Esophagus muscularis mucosa (tissue), 4 donors: ENCODE results near the gene GPI. TPM values are rescaled to one million over a fixed set of nuclear protein-coding genes. Genes with fewer than 3 reads are reported as not detected.
A peak's percentile ranks its signal among the peaks of the same experiment; 100 is the strongest.

Experiments
- DNase-seq: peaks from one replicate; pipeline ENCODE4 v3.0.0-alpha.2; 2017; ENCODE audit errors: extremely low spot score
- H3K27ac ChIP-seq, 4 donors: fragments of 200-600 bp; sonication (generic); replicated peaks in 1 of 4; 1 replicate in 3 of 4; 2 replicates in 1 of 4; pipeline ENCODE4 v1.5.1; 2016 to 2019; ENCODE audit warnings: mild to moderate bottlenecking in 1 of 4
- H3K27me3 ChIP-seq, 4 donors: fragments of 200-600 bp; sonication (generic); one replicate each; pipeline versions ENCODE4 v1.5.1 to v1.6.0; 2016 to 2019
- H3K36me3 ChIP-seq, 4 donors: fragments of 200-600 bp; sonication (generic); one replicate each; pipeline ENCODE4 v1.5.1; 2016 to 2019
- H3K4me1 ChIP-seq, 4 donors: fragments of 200-600 bp; sonication (generic); one replicate each; pipeline ENCODE4 v1.5.1; 2016 to 2019
- H3K4me3 ChIP-seq, 4 donors: fragments of 200-600 bp; sonication (generic); 1 replicate in 2 of 4; 2 replicates in 2 of 4; pipeline ENCODE4 v1.5.1; 2016 to 2019; ENCODE audit warnings: mild to moderate bottlenecking in 4 of 4, moderate library complexity in 1 of 4
- H3K9me3 ChIP-seq, 4 donors: fragments of 200-600 bp; sonication (generic); 1 replicate in 3 of 4; 2 replicates in 1 of 4; pipeline ENCODE4 v1.5.1; 2016 to 2019
- EP300 ChIP-seq: sonication (generic); formaldehyde crosslinking; IDR thresholded peaks from one replicate; pipeline ENCODE4 v1.6.1; 2017; ENCODE audit warnings: antibody characterized with exemption
- POLR2A ChIP-seq: fragments of 450-650 bp; IDR thresholded peaks from one replicate; pipeline ENCODE4 v1.6.1; 2017; ENCODE audit warnings: antibody characterized with exemption, moderate library complexity, mild to moderate bottlenecking, low read depth
- POLR2AphosphoS5 ChIP-seq, 2 donors: sonication (generic); formaldehyde crosslinking; IDR thresholded peaks; one replicate each; pipeline ENCODE4 v1.6.1; 2017; ENCODE audit warnings: antibody characterized with exemption in 2 of 2
- WGBS: methylation state at CpG from one replicate; pipeline ENCODE4 v1.1.5; 2018; 5-methylcytosine and 5-hydroxymethylcytosine counted together
- intact Hi-C: fragments of 100-400 bp; cut with DNase I; formaldehyde crosslinking; loops from one replicate; pipeline ENCODE4 v1.15.1; 2023
- total RNA-seq, 4 donors: library from RNA; depleted of rRNA; stranded (reverse); fragments of >200 nt; gene quantifications; one replicate each; pipeline versions ENCODE4 v1.1.0 to v1.2.1, GENCODE V29; 2016
- TF ChIP-seq, protein P1 (sequence below), 3 experiments: fragments of 200-600 bp in 2 of 3; fragments of 450-650 bp in 1 of 3; sonication (generic) in 2 of 3; IDR thresholded peaks; one replicate each; pipeline ENCODE4 v1.5.1; 2017 to 2019; ENCODE audit warnings: antibody characterized with exemption in 3 of 3, mild to moderate bottlenecking in 2 of 3, moderate library complexity in 1 of 3

The GPI gene
- total RNA-seq, 4 donors from 2014 or later: 121 to 313 (median 212) TPM

DNA sequence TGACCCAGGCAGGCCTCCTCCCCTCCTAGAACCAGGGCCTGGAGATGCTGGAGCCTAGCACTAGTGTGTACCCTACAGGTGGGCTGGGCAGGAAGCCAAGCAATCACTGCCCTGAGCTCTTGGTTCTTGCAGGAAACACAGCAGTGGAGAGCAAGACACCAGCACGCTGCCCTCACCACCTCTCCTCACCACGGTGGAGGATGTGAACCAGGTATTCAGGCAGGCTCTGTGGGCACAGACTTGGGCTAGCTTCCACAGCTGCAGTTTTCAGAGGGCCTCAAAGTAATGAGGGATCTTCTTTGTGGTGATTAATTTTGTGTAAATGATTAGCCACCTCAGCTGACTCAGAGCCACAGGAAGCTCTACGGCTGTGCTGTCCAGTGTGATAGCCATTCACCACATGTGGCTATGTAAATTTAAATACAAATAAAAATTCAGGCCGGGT, 13.6 kb upstream of the GPI start:
- H3K36me3 ChIP-seq: peaks cover 34 to 97% (median 82%) of the 10 kb centered on the region in 4 donors
- H3K27ac ChIP-seq: no peak overlapping the region
- DNase-seq: no peak
- WGBS: 94% methylated on average over 4 of the region's 4 CpGs
- H3K4me3 ChIP-seq: no peak overlapping the region
- TF ChIP-seq, protein P1, sequence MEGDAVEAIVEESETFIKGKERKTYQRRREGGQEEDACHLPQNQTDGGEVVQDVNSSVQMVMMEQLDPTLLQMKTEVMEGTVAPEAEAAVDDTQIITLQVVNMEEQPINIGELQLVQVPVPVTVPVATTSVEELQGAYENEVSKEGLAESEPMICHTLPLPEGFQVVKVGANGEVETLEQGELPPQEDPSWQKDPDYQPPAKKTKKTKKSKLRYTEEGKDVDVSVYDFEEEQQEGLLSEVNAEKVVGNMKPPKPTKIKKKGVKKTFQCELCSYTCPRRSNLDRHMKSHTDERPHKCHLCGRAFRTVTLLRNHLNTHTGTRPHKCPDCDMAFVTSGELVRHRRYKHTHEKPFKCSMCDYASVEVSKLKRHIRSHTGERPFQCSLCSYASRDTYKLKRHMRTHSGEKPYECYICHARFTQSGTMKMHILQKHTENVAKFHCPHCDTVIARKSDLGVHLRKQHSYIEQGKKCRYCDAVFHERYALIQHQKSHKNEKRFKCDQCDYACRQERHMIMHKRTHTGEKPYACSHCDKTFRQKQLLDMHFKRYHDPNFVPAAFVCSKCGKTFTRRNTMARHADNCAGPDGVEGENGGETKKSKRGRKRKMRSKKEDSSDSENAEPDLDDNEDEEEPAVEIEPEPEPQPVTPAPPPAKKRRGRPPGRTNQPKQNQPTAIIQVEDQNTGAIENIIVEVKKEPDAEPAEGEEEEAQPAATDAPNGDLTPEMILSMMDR (IDR thresholded peaks at IDR 0.05): no peak
- TF ChIP-seq POLR2A (no peak), EP300 (no peak), POLR2AphosphoS5 (IDR thresholded peaks at IDR 0.05) (no peak)
- no peaks in the 10 kb centered on the region for H3K4me1 ChIP-seq
- intact Hi-C loops: no loop called here
- no peaks in the 10 kb centered on the region for H3K9me3 ChIP-seq
- H3K27me3 ChIP-seq: no peaks in the 10 kb centered on the region

DNA sequence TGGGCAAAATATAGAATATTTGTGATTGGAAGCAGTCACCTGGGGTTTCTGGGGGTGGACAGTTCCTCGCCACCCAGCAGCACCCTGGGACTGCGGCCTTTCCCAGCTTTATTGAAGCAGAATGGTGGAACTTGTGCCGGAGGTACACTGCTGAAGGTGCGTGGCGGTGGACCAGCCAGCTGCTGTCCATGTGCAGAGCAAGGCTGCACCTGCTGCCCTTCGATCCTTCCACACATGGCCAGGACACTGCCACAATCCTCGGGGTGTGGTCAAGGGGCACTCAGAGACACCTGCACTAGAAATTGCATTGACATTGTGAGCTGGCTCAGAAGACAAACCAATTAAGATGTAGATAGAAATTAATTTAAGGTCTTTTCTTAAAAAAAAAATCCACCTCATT, 11.4 kb upstream of the GPI start:
- TF ChIP-seq POLR2A (no peak), POLR2AphosphoS5 (IDR thresholded peaks at IDR 0.05) (no peak), EP300 (no peak)
- TF ChIP-seq, protein P1 (IDR thresholded peaks at IDR 0.05): no peak
- Histone ChIP-seq H3K4me1 (peaks cover 3 to 5% (median 4%) of the 10 kb centered on the region in 4 donors), H3K27me3 (no peaks in the 10 kb centered on the region), H3K4me3 (no peak overlapping the region), H3K9me3 (no peaks in the 10 kb centered on the region), H3K27ac (no peak overlapping the region), H3K36me3 (peaks cover 33 to 75% (median 67%) of the 10 kb centered on the region in 4 donors)
- WGBS: 96% methylated on average over 7 of the region's 7 CpGs
- intact Hi-C loops: no loop called here
- no peak for DNase-seq

DNA sequence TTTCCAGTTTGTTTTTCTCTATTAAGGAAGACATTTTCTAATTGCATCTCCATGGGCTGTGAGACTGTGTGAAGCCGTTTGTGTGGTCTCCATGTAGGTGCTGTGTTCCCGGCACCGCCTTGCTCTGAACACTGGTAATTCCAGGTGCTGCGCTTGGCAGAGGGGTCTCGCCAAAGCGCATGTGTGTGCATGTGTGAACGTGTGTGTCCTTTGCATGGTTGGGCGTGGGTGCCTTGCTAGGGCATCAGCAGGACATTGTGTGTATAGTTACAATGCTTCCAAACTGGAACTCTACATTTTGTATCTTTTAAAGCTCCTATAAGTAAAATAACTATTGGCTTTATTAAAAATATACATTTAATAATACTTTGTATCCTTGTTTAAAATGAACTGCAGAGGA, 9.8 kb upstream of the GPI start:
- no peaks in the 10 kb centered on the region for H3K27me3 ChIP-seq
- no peak for DNase-seq
- peaks cover 7 to 21% (median 19%) of the 10 kb centered on the region in 4 donors for H3K4me1 ChIP-seq
- H3K4me3 ChIP-seq: no peak overlapping the region
- TF ChIP-seq POLR2AphosphoS5 (IDR thresholded peaks at IDR 0.05) (no peak), EP300 (no peak), POLR2A (no peak)
- TF ChIP-seq, protein P1 (IDR thresholded peaks at IDR 0.05): no peak
- H3K9me3 ChIP-seq: no peaks in the 10 kb centered on the region
- WGBS: 99% methylated on average over 8 of the region's 8 CpGs
- no peak overlapping the region for H3K27ac ChIP-seq
- peaks cover 23 to 59% (median 51%) of the 10 kb centered on the region in 4 donors for H3K36me3 ChIP-seq
- intact Hi-C loops: no loop called here

DNA sequence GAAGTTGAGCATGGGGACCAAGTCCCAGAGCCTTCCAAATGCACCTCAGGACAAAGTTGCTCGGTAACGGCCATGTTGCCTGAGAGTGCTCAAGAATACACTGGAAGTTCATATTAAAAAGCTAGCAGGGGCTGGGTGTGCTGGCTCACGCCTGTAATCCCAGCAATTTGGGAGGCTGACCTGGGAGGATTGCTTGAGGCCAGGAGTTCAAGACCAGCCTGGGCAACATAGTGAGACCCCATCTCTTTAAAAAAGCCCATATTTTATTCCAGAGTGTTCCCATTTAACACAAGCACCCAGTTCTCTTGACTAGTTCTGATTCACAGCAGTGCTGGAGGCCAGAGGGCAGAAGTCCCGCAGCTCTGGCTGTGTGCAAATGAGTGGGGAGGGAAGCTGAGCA, 8.1 kb upstream of the GPI start:
- 93% methylated on average over 3 of the region's 4 CpGs for WGBS
- DNase-seq: no peak
- H3K4me1 ChIP-seq: peaks cover 7 to 21% (median 19%) of the 10 kb centered on the region in 4 donors
- no peak for TF ChIP-seq EP300
- no peak for TF ChIP-seq POLR2A
- TF ChIP-seq, protein P1 (IDR thresholded peaks at IDR 0.05): no peak
- TF ChIP-seq POLR2AphosphoS5 (IDR thresholded peaks at IDR 0.05): no peak
- H3K27ac ChIP-seq: no peak overlapping the region
- intact Hi-C loops: no loop called here
- peaks cover 23 to 42% (median 37%) of the 10 kb centered on the region in 4 donors for H3K36me3 ChIP-seq
- no peak overlapping the region for H3K4me3 ChIP-seq
- H3K27me3 ChIP-seq: no peaks in the 10 kb centered on the region
- no peaks in the 10 kb centered on the region for H3K9me3 ChIP-seq

DNA sequence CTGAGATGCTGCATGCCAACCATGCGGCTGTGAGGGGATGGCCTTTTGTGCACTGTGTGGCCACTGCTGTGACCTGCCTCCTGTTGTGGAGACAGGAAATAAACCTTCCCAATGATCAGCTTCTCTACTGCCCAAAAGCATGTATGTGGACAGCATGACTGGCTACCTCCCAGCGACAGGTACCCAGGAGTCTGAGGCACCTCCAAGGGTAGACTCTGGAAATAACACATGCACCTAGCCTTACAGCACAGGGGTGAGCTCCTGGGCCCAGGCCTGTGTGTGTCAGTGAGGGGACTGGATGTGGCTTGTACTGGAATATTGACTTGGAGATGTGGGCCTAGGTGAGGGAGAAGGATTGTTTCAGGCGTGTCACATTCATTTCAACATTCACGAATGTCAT, 7.6 kb upstream of the GPI start:
- intact Hi-C loops: no loop called here
- DNase-seq: no peak
- H3K27ac ChIP-seq: peak overlapping the region in 1 of 4 donors; percentile 90
- H3K9me3 ChIP-seq: no peaks in the 10 kb centered on the region
- peaks cover 7 to 21% (median 19%) of the 10 kb centered on the region in 4 donors for H3K4me1 ChIP-seq
- H3K4me3 ChIP-seq: no peak overlapping the region
- TF ChIP-seq EP300: no peak
- TF ChIP-seq, protein P1 (IDR thresholded peaks at IDR 0.05): no peak
- no peak for TF ChIP-seq POLR2AphosphoS5 (IDR thresholded peaks at IDR 0.05)
- TF ChIP-seq POLR2A: no peak
- 100% methylated on average over 3 of the region's 4 CpGs for WGBS
- H3K27me3 ChIP-seq: no peaks in the 10 kb centered on the region
- peaks cover 23 to 36% (median 32%) of the 10 kb centered on the region in 4 donors for H3K36me3 ChIP-seq
